Endothelial cell of umbilical vein (primary cell): ENCODE results near the gene DCPS. TPM values are rescaled to one million over a fixed set of nuclear protein-coding genes. Genes with fewer than 3 reads are reported as not detected.
A peak's percentile ranks its signal among the peaks of the same experiment; 100 is the strongest.

ENCODE experiments used
- BruUV-seq: library from RNA; stranded (reverse); fragments of 400-500 nt; replicated peaks from 2 replicates; lab custom pipeline; 2021; lab: Mats Ljungman, UMichigan
- CTCF ChIA-PET: fragments of 300-600, 350-600 bp; sonication (Branson Sonifier 250); formaldehyde crosslinking; loops from one replicate; lab custom pipeline; 2021; ENCODE audit warnings: antibody characterized with exemption, inconsistent platforms; lab: Charles Lee
- POLR2A ChIA-PET: fragments of 300-600, 350-600 bp; sonication (Branson Sonifier 250); formaldehyde crosslinking; loops from one replicate; lab custom pipeline; 2021; ENCODE audit warnings: antibody characterized with exemption, inconsistent platforms; lab: Charles Lee
- DNase-seq: peaks from one replicate; pipeline ENCODE4 v3.0.0-alpha.2; 2011; ENCODE audit warnings: low read depth, low spot score
- FAIRE-seq: peaks from 2 replicates; lab custom pipeline; 2011; peaks lifted over from hg19 to GRCh38; lab: Jason Lieb, UNC
- H2AFZ ChIP-seq: 2 replicates; pipeline ENCODE4 v1.6.0; 2012; ENCODE audit warnings: low read depth, low read length, control low read depth, inconsistent platforms
- H3K27ac ChIP-seq: 2 replicates; pipeline ENCODE4 v1.5.1; 2011; ENCODE audit warnings: low read depth, mild to moderate bottlenecking, control low read depth, low read length, moderate library complexity; ENCODE audit not compliant: insufficient read depth
- H3K27me3 ChIP-seq, 2 experiments: 2 replicates each; pipeline versions ENCODE4 v1.6.0 to v1.6.1; 2011; ENCODE audit warnings: low read length in 2 of 2, mixed read lengths in 1 of 2; ENCODE audit not compliant: control insufficient read depth in 2 of 2, insufficient read depth in 2 of 2
- H3K36me3 ChIP-seq, 2 experiments: 2 replicates in 1 of 2; 3 replicates in 1 of 2; pipeline ENCODE4 v1.5.1; 2011; ENCODE audit warnings: low read length in 2 of 2, mild to moderate bottlenecking in 1 of 2, moderate library complexity in 1 of 2; ENCODE audit not compliant: control insufficient read depth in 2 of 2, insufficient read depth in 2 of 2; ENCODE audit errors: extremely low read depth in 1 of 2
- H3K4me1 ChIP-seq: 3 replicates; pipeline ENCODE4 v1.5.1; 2011; ENCODE audit warnings: mild to moderate bottlenecking, low read length; ENCODE audit not compliant: control insufficient read depth, insufficient read depth; ENCODE audit errors: extremely low read depth
- H3K4me2 ChIP-seq: 2 replicates; pipeline ENCODE4 v1.6.1; 2011; ENCODE audit warnings: low read length, control low read depth, mixed read lengths; ENCODE audit not compliant: insufficient read depth
- H3K4me3 ChIP-seq, 3 experiments: fragments of 200-600 bp in 1 of 3; sonication (generic), shearing (Covaris generic) in 1 of 3; replicated peaks in 1 of 3; 2 replicates each; pipeline ENCODE4 v1.5.1; 2011 to 2016; ENCODE audit warnings: control low read depth in 3 of 3, low read length in 3 of 3, mild to moderate bottlenecking in 2 of 3, inconsistent platforms in 1 of 3, low read depth in 1 of 3, moderate library complexity in 1 of 3; ENCODE audit not compliant: insufficient read depth in 1 of 3
- H3K79me2 ChIP-seq: 2 replicates; pipeline ENCODE4 v1.6.0; 2012; ENCODE audit warnings: low read length, inconsistent platforms; ENCODE audit not compliant: control insufficient read depth, insufficient read depth
- H3K9ac ChIP-seq: replicated peaks from 2 replicates; pipeline ENCODE3; 2011; ENCODE audit warnings: low read length, control low read depth; ENCODE audit not compliant: insufficient read depth; ENCODE audit errors: extremely low read depth
- H3K9me1 ChIP-seq: replicated peaks from 3 replicates; pipeline ENCODE4 v1.6.0; 2011; ENCODE audit warnings: mild to moderate bottlenecking, low read length; ENCODE audit not compliant: control insufficient read depth, insufficient read depth; ENCODE audit errors: extremely low read depth
- H3K9me3 ChIP-seq: replicated peaks from 2 replicates; pipeline ENCODE4 v1.5.1; 2012; ENCODE audit warnings: low read length, inconsistent platforms; ENCODE audit not compliant: control insufficient read depth, insufficient read depth
- H4K20me1 ChIP-seq: replicated peaks from 2 replicates; pipeline ENCODE3; 2011; ENCODE audit warnings: mild to moderate bottlenecking, low read length; ENCODE audit not compliant: control insufficient read depth, insufficient read depth; ENCODE audit errors: extremely low read depth
- CTCF ChIP-seq, 2 donors: IDR thresholded peaks; 1 replicate in 1 of 2; 2 replicates in 1 of 2; pipeline ENCODE4 v1.5.1; 2011; ENCODE audit warnings: low read length in 2 of 2, mild to moderate bottlenecking in 2 of 2, moderate library complexity in 2 of 2, control low read depth in 1 of 2, inconsistent platforms in 1 of 2, low read depth in 1 of 2; ENCODE audit not compliant: insufficient read depth in 1 of 2; ENCODE audit errors: extremely low read depth in 1 of 2
- EZH2 ChIP-seq: IDR thresholded peaks from 2 replicates; pipeline ENCODE4 v1.6.1; 2012; ENCODE audit warnings: borderline replicate concordance, low read depth, mild to moderate bottlenecking, moderate library complexity, low read length, inconsistent platforms; ENCODE audit not compliant: severe bottlenecking
- FOS ChIP-seq: IDR thresholded peaks from 2 replicates; pipeline ENCODE4 v1.6.1; 2011; ENCODE audit warnings: mild to moderate bottlenecking, low read length, moderate library complexity, borderline replicate concordance; ENCODE audit not compliant: insufficient read depth
- GATA2 ChIP-seq: IDR thresholded peaks from 2 replicates; pipeline ENCODE4 v1.7.0; 2011; ENCODE audit warnings: low read depth, mild to moderate bottlenecking, moderate library complexity, mixed read lengths, low read length; ENCODE audit not compliant: insufficient read length, insufficient read depth
- JUN ChIP-seq: IDR thresholded peaks from 2 replicates; pipeline ENCODE4 v1.6.1; 2011; ENCODE audit warnings: borderline replicate concordance, low read depth; ENCODE audit not compliant: insufficient read length, insufficient read depth
- MAX ChIP-seq: IDR thresholded peaks from 2 replicates; pipeline ENCODE4 v1.6.1; 2011; ENCODE audit not compliant: insufficient read depth, insufficient read length
- MYC ChIP-seq: IDR thresholded peaks from one replicate; pipeline ENCODE4 v1.6.1; 2011; ENCODE audit warnings: mild to moderate bottlenecking, low read depth, low read length
- POLR2A ChIP-seq: IDR thresholded peaks from 2 replicates; pipeline ENCODE4 v1.6.1; 2012; ENCODE audit warnings: low read depth, mild to moderate bottlenecking, control low read depth, low read length
- POLR2AphosphoS5 ChIP-seq: IDR thresholded peaks from 2 replicates; pipeline ENCODE4 v1.6.1; 2012; ENCODE audit warnings: low read depth, mild to moderate bottlenecking, control low read depth, low read length, moderate library complexity; ENCODE audit not compliant: insufficient read depth
- dilution Hi-C: fragments of 300-500 bp; cut with MboI; formaldehyde crosslinking; loops from one replicate; pipeline ENCODE4 v1.15.0; 2019; ENCODE audit warnings: low sequenced_read_pairs; ENCODE audit not compliant: extremely low pct_ligation_motif_present
- intact Hi-C: fragments of 100-400 bp; cut with micrococcal nuclease; formaldehyde crosslinking; loops from one replicate; pipeline ENCODE4 v1.10.0; 2022
- polyA plus RNA-seq, 4 experiments: library from polyadenylated mRNA; depleted of rRNA in 3 of 4; stranded (reverse) in 3 of 4; unstranded in 1 of 4; fragments of >200 nt; gene quantifications; 2 replicates each; pipeline versions ENCODE4 v1.2.1 to v1.2.3, GENCODE V29; 2011 to 2012; ENCODE audit warnings: missing spikeins in 1 of 4
- total RNA-seq: library from RNA; stranded (reverse); gene quantifications from 2 replicates; pipeline ENCODE4 v1.2.3, GENCODE V29; 2021

The DCPS gene
- total and polyA plus RNA-seq, 2 donors (not counting 3 experiments of a cell fraction or from before 2014, with no cell fraction given): 19.6 to 36.0 TPM

- POLR2A ChIA-PET: no interaction called here
- no TSS peak for BruUV-seq
- no peak for FAIRE-seq
Measured at GRCh38 chr11:126267650-126268049, 36.2 kb upstream of the DCPS start.

GRCh38 chr11:126268361-126268707 lies 35.5 kb upstream of the DCPS start:
- Histone ChIP-seq H4K20me1 (no peaks in the 10 kb centered on the region), H3K36me3 (peaks cover 31 to 35% of the 10 kb centered on the region in 2 experiments), H3K9ac (peak overlapping the region; percentile 91), H3K9me1 (no peaks in the 10 kb centered on the region), H3K9me3 (no peaks in the 10 kb centered on the region), H3K27me3 (no peaks in the 10 kb centered on the region), H3K4me1 (peaks cover 12% of the 10 kb centered on the region), H3K4me2 (peak overlapping the region; percentile 95), H2AFZ (peak overlapping the region; percentile 68), H3K4me3 (peak overlapping the region; percentile 81 to 92 (median 87)), H3K79me2 (peaks cover 22% of the 10 kb centered on the region), H3K27ac (peak overlapping the region; percentile 82)
- BruUV-seq: no TSS peak
- TF ChIP-seq CTCF (IDR thresholded peaks at IDR 0.05; ENCODE audit: extremely low read depth in 1 of 2, insufficient read depth in 1 of 2, low read depth in 1 of 2, low read length in 2 of 2) (no peak), MAX (no peak), POLR2AphosphoS5 (no peak), MYC (no peak), EZH2 (no peak), POLR2A (no peak), GATA2 (no peak), JUN (no peak), FOS (no peak)
- ChIA-PET CTCF (interaction anchor here (0.7 to 1.4 kb wide), 3 partner anchors 37 to 212 kb away, joined by 3 to 4 read pairs (median 4); no protein-coding TSS in a partner anchor), POLR2A (interaction anchor here (0.9 kb wide), 1 partner anchor 36 kb away, joined by 4 read pairs; the partner anchor contains the start of gene DCPS)
- FAIRE-seq (no peak), DNase-seq (no peak)
- dilution Hi-C loops (no loop called here), intact Hi-C loops (loop anchor here (1.0 to 10.0 kb wide), 3 partner anchors 36 to 344 kb away; partner anchors contain the start of genes CDON and DCPS)

More at GRCh38 chr11:126267650-126268049, 36.2 kb upstream of the DCPS start:
- Histone ChIP-seq H3K9me3 (no peaks in the 10 kb centered on the region), H3K36me3 (peaks cover 33 to 38% of the 10 kb centered on the region in 2 experiments), H2AFZ (no peak overlapping the region), H3K9me1 (no peaks in the 10 kb centered on the region), H3K27me3 (no peaks in the 10 kb centered on the region), H3K9ac (peak overlapping the region; percentile 91), H4K20me1 (no peaks in the 10 kb centered on the region), H3K27ac (peak overlapping the region; percentile 82), H3K4me2 (peak overlapping the region; percentile 95), H3K79me2 (peaks cover 22% of the 10 kb centered on the region), H3K4me1 (peaks cover 12% of the 10 kb centered on the region), H3K4me3 (peak overlapping the region; percentile 81 to 92 (median 87))
- dilution Hi-C loops: no loop called here
- TF ChIP-seq JUN: no peak
- DNase-seq: no peak
- intact Hi-C loops: loop anchor here (1.0 to 10.0 kb wide), 3 partner anchors 37 to 343 kb away; partner anchors contain the start of genes CDON and DCPS
- CTCF ChIA-PET: interaction anchor here (1.0 kb wide), 1 partner anchor 36 kb away, joined by 4 read pairs; no protein-coding TSS in a partner anchor
